OCI-M2 (cell line): ENCODE measurements around the gene LGALS8.
"Not testable (repeated sequence)": the region's sequence is repeated elsewhere in the genome, so short reads cannot be mapped to it uniquely, and the experiment has no call there.

Source experiments
- DNase-seq: peaks from one replicate; lab custom pipeline; 2025; ENCODE audit not compliant: unreplicated experiment; lab: John Stamatoyannopoulos, UW

Gene LGALS8

GRCh38 chr1:236580404-236580803 lies 56.6 kb downstream of the LGALS8 start:
- DNase-seq: not testable (repeated sequence)

GRCh38 chr1:236581528-236581927 lies 57.7 kb downstream of the LGALS8 start:
- DNase-seq: no peak

GRCh38 chr1:236589531-236589930 lies 65.7 kb downstream of the LGALS8 start:
- DNase-seq: no peak

- DNase-seq: no peak
These were observed 66.9 kb downstream of the LGALS8 start for GRCh38 chr1:236590553-236591150.

GRCh38 chr1:236602171-236602570 lies 78.4 kb downstream of the LGALS8 start:
- no peak for DNase-seq
